K562 (cell line): Measurements from ENCODE around the gene CTTNBP2NL.

Experiments
- CEBPB ChIP-seq: fragments of 450-650 bp; IDR thresholded peaks from 2 replicates; pipeline ENCODE4 v1.6.1; 2016; ENCODE audit warnings: missing genetic modification characterization, missing compliant biosample characterization
- TAF15 ChIP-seq: fragments of 200-400 bp; formaldehyde crosslinking; IDR thresholded peaks from 2 replicates; pipeline ENCODE4 v1.6.1; 2017; ENCODE audit warnings: mild to moderate bottlenecking, low read depth, low read length, moderate library complexity
- TF ChIP-seq, protein P1 (sequence below): sonication (generic); formaldehyde crosslinking; IDR thresholded peaks from 2 replicates; pipeline ENCODE4 v1.8.0; 2022; ENCODE audit warnings: mild to moderate bottlenecking, low read depth, missing genetic modification reagents
- TF ChIP-seq, protein P2 (sequence below): sonication (generic); formaldehyde crosslinking; IDR thresholded peaks from 2 replicates; pipeline ENCODE4 v1.8.0; 2022; ENCODE audit warnings: mild to moderate bottlenecking, missing genetic modification reagents, borderline replicate concordance
- TF ChIP-seq, protein P3 (sequence below): sonication (generic); formaldehyde crosslinking; IDR thresholded peaks from 2 replicates; pipeline ENCODE4 v1.8.1; 2023; ENCODE audit warnings: mild to moderate bottlenecking, missing genetic modification reagents, moderate library complexity

DNA sequence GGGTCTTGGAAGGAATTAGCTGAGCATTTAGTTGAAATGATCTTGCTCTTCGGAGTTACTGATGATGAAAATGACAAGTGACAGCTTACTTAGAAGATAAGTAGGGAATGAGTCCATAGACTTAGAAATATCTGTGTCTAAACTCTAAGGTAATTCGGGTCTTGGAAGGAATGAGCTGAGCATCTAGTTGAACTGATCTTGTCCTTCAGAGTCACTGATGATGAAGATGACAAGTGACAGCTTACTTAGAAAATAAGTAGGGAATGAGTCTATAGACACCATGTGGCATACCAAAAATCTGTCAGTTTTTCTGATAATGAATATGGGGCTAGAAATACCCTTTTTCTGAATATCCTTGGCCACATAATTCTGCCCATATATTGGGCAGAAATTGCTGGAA, 14.7 kb downstream of the CTTNBP2NL start:
- TF ChIP-seq, protein P1, sequence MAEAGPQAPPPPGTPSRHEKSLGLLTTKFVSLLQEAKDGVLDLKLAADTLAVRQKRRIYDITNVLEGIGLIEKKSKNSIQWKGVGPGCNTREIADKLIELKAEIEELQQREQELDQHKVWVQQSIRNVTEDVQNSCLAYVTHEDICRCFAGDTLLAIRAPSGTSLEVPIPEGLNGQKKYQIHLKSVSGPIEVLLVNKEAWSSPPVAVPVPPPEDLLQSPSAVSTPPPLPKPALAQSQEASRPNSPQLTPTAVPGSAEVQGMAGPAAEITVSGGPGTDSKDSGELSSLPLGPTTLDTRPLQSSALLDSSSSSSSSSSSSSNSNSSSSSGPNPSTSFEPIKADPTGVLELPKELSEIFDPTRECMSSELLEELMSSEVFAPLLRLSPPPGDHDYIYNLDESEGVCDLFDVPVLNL (CRISPR knock-in tag): no peak
- no peak for TF ChIP-seq CEBPB
- TF ChIP-seq, protein P2, sequence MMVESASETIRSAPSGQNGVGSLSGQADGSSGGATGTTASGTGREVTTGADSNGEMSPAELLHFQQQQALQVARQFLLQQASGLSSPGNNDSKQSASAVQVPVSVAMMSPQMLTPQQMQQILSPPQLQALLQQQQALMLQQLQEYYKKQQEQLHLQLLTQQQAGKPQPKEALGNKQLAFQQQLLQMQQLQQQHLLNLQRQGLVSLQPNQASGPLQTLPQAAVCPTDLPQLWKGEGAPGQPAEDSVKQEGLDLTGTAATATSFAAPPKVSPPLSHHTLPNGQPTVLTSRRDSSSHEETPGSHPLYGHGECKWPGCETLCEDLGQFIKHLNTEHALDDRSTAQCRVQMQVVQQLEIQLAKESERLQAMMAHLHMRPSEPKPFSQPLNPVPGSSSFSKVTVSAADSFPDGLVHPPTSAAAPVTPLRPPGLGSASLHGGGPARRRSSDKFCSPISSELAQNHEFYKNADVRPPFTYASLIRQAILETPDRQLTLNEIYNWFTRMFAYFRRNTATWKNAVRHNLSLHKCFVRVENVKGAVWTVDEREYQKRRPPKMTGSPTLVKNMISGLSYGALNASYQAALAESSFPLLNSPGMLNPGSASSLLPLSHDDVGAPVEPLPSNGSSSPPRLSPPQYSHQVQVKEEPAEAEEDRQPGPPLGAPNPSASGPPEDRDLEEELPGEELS (CRISPR knock-in tag): no peak
- TF ChIP-seq, protein P3, sequence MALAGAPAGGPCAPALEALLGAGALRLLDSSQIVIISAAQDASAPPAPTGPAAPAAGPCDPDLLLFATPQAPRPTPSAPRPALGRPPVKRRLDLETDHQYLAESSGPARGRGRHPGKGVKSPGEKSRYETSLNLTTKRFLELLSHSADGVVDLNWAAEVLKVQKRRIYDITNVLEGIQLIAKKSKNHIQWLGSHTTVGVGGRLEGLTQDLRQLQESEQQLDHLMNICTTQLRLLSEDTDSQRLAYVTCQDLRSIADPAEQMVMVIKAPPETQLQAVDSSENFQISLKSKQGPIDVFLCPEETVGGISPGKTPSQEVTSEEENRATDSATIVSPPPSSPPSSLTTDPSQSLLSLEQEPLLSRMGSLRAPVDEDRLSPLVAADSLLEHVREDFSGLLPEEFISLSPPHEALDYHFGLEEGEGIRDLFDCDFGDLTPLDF (CRISPR knock-in tag): no peak
- TF ChIP-seq TAF15: no peak
